Fibroblast of pulmonary artery (primary cell): Measurements from ENCODE around the gene SHLD1.
"Not testable (repeated sequence)": the region's sequence is repeated elsewhere in the genome, so short reads cannot be mapped to it uniquely, and the experiment has no call there.

Source experiments
- DNase-seq: peaks from one replicate; pipeline ENCODE4 v3.0.0-alpha.2; 2010; ENCODE audit warnings: low read depth
- H3K4me3 ChIP-seq: replicated peaks from 2 replicates; pipeline ENCODE4 v1.5.1; 2011; ENCODE audit warnings: low read depth, mild to moderate bottlenecking, control low read depth, low read length, moderate library complexity
- TF ChIP-seq, protein P1 (sequence below): IDR thresholded peaks from 2 replicates; pipeline ENCODE4 v1.5.1; 2011; ENCODE audit warnings: mild to moderate bottlenecking, control low read depth, low read length, inconsistent platforms; ENCODE audit errors: missing control alignments

SHLD1 gene

DNA sequence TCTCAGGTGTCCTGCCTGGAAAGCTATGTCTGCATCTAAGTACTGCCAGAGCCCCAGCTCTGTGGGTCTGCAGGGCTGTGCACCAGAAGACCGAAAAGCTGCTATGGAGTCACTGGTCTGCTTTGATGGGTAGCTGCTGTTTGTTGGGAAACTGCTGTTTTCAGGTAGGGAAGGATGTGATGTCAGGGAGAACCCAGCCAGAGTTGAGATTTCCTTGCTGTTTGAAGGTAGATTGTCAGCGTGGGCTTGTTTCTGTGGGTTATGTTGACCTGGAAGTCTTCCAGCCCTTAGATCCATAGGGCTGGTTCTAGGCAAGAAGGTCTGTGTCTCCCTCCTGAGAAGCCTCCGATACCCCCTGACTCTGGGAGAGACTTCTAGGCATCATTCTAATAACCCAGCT is 12.2 kb upstream of the SHLD1 start:
- DNase-seq, result no peak
- TF ChIP-seq, protein P1, sequence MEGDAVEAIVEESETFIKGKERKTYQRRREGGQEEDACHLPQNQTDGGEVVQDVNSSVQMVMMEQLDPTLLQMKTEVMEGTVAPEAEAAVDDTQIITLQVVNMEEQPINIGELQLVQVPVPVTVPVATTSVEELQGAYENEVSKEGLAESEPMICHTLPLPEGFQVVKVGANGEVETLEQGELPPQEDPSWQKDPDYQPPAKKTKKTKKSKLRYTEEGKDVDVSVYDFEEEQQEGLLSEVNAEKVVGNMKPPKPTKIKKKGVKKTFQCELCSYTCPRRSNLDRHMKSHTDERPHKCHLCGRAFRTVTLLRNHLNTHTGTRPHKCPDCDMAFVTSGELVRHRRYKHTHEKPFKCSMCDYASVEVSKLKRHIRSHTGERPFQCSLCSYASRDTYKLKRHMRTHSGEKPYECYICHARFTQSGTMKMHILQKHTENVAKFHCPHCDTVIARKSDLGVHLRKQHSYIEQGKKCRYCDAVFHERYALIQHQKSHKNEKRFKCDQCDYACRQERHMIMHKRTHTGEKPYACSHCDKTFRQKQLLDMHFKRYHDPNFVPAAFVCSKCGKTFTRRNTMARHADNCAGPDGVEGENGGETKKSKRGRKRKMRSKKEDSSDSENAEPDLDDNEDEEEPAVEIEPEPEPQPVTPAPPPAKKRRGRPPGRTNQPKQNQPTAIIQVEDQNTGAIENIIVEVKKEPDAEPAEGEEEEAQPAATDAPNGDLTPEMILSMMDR, result no peak
- no peak overlapping the region for H3K4me3 ChIP-seq

DNA sequence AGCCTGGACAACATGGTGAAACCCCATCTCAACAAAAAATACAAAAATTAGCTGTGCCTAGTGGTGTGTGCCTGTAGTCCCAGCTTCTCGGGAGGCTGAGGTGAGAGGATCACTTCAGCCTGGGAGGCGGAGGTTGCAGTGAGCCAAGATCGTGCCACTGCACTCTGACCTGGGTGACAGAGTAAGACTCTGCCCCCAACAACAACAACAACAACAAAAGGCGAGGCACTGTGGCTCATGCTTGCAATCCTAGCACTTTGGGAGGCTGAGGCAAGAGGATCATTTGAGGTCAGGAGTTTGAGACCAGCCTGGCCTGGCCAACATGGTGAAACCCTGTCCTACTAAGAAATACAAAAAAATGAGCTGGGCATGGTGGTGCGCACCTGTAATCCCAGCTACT is 9.6 kb upstream of the SHLD1 start:
- DNase-seq, H3K4me3 ChIP-seq: not testable (repeated sequence)

DNA sequence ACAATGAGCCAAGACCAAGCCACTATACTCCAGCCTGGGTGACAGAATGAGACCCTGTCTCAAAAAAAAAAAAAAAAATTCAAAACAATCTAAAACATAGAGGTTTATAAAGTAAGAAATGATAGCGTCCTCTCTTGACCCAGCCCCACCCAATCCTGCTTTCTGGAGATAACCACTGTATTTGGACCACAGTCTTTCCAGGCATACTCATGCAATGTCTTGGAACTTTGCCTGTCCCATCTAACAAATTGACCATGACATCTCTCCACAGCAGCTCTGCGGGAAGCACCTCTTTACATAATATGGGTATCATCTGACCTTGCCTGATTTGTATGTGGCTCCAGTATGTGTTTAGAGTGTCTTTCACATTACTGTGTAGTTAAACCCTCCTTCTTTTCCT is 9.1 kb upstream of the SHLD1 start:
- no peak overlapping the region for H3K4me3 ChIP-seq
- DNase-seq, result no peak
- TF ChIP-seq, protein P1, result no peak

DNA sequence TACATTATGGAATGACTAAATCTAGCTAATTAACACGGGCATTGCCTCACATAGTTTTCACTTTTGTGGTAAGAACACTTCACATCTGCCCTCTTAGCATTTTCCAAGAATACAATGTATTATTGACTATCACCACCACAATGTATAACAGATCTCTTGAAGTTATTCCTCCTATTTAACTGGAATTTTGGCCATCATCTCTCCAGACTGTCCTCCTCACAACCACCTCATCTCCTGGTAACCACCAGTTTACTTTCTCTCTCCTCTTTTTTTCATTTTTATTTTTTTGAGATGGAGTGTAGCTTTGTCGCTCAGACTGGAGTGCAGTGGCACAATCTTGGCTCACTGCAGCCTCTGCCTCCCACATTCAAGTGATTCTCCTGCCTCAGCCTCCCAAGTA is 8.2 kb upstream of the SHLD1 start:
- TF ChIP-seq, protein P1, result no peak
- no peak for DNase-seq
- H3K4me3 ChIP-seq, result no peak overlapping the region

DNA sequence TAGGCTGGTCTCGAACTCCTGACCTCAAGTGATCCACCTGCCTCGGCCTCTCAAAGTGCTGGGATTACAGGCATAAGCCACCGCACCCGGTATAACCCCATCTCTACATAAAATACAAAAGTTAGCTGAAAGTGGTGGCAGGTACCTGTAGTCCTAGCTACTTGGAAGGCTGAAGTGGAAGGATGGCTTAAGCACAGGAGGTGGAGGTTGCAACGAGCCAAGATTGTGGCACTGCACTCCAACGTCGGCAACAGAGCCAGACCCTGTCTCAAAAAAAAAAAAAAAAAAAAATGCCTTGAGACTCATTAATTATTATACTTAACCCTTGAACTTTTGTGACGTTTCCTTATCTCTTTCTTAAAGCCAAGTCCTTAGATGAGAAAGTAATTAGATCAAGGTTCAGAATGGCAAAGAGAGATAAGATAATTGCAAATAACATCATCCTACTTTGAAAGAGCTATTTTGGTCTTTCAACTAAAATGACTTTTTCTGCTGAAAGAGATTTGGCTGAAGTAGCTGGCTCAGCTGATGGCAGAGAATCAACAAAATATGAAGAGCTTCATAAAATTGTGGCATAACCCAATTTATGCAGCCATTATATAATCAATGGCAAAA is 4.7 kb upstream of the SHLD1 start:
- TF ChIP-seq, protein P1, result no peak
- H3K4me3 ChIP-seq, result no peak overlapping the region
- no peak for DNase-seq

DNA sequence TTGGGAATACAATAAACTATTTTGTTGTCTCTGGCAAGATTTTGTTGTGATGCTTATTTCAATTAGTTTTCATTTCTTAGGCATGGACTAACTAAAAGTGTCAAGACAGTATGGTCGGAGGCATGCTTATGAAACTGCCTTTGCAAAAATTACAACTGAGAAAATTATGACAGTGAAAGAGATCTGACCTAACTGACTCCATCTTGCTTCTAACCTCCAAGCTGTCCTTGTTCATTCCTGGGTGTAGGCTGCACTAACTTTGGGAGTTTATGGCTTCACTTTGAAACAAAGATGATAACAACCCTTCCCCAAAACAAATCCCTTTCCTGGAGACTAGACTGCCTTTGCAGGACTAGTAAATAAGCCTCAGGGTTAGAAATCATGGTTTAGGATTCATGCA is 4.1 kb upstream of the SHLD1 start:
- TF ChIP-seq, protein P1, result no peak

DNA sequence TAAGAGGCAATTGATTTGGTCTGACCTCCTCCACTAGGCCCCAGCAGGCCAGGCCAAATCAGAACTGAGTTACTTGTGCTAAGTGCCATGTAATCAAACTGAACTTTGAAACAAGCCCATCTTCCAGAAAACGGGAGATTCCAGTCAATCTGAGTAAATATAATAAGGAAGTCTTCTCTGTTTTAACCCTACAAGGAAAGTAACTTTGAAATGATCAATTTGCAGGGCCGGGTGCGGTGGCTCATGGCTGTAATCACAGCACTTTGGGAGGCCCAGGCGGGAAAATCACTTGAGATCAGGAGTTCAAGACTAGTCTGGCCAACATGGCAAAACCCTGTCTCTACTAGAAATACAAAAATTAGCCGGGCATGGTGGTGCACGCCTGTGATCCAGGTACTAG is 2.0 kb upstream of the SHLD1 start:
- TF ChIP-seq, protein P1, result no peak
- no peak for DNase-seq
- H3K4me3 ChIP-seq, result no peak overlapping the region

More for the DNA sequence above, 4.1 kb upstream of the SHLD1 start:
- DNase-seq, result no peak
- H3K4me3 ChIP-seq, result no peak overlapping the region

DNA sequence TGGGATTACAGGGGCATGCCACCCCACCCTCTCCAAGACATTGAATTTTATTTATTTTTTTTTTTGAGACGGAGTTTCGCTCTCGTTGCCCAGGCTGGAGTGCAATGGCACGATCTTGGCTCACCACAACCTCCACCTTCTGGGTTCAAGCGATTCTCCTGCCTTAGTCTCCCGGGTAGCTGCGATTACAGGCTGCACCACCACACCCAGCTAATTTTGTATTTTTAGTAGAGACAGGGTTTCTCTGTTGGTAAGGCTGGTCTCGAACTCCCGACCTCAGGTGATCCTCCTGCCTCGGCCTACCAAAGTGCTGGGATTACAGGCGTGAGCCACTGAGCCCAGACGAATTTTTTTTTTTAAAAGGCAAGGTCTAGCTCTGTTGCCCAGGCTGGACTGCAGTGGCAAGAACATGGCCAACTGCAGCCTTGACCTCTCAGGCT is 669 bp upstream of the SHLD1 start:
- not testable (repeated sequence) for H3K4me3 ChIP-seq, DNase-seq
